Inferior parietal cortex (tissue), 1 donor: ENCODE data around the gene SLC9A3.

ENCODE experiments used
- DNase-seq: peaks from one replicate; pipeline ENCODE4 v3.0.0-alpha.2; 2016; ENCODE audit errors: extremely low spot score

The SLC9A3 gene

DNA sequence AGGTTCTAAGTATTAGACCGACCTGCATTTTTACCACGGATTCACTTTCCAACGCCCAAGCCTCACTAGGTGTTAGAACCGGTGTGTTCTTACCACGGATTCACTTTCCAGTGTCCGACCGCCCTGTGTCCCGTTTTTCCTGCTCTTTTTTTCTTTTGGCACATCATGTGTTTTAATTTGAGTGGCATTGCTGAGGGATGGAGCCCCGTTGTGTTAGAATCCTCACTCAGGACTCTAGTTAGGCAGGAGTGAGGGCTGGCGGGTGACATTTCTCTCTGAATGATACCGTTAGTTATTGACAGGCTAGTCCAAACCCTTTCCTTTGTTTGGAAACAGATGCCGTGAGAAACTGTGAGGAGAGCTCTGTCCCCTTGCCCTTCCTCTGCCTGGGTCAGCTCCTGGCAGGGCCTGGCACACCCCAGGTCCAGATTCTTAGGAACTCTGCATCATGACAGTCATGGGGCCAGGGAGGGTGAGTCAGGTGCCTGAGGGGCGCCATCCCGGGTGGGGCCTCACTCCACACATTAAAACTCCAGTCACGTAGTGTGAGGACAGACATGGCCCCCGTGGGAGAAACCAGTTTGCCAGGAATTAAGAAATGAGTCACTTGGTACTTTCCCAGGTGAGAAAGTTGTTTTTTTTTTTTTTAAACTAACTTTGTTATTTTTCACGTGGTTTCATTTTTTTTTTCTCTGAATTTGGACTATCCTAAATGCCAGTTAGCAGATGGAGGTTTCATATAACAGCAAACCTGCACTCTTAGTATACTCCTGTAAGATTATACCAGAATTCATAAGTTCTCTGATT, 65.5 kb downstream of the SLC9A3 start:
- no peak for DNase-seq

DNA sequence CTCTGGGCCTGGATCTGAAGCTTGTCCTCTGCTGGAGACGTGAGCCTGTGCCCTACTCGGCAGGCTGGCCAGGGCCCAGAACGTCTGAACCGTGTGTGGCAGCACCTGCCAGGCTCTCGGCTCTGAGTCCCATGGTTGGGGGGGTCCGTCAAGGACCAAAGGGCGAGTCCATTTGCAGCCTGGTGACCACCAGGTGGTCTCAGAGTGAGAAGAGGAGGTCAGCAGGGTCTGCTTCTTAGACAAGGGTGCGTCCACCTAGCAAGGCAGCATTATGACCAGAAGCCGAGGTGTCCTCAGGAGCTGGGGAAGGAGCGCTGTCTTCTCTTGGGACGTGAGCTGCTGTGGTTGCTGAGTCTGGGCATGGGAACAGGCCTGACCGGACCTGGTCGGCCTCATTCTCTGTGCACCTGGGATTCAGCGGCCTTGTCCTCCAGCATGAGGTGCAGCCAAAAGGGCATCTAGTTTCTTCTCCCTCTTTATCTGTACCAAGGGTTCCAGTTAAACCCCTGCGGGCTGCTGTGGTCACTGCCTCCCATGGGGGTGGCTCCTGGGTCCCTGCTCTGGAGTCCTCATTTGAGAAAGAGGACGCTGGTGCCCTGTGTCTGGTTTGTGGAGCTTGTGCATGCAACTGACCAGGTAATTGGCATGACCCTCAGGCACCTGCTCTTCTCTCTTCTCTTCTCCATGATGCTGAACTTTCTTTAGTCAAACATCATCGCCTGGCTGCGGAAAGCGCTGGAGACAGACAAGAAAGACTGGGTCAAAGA, 66.9 kb downstream of the SLC9A3 start:
- no peak for DNase-seq

DNA sequence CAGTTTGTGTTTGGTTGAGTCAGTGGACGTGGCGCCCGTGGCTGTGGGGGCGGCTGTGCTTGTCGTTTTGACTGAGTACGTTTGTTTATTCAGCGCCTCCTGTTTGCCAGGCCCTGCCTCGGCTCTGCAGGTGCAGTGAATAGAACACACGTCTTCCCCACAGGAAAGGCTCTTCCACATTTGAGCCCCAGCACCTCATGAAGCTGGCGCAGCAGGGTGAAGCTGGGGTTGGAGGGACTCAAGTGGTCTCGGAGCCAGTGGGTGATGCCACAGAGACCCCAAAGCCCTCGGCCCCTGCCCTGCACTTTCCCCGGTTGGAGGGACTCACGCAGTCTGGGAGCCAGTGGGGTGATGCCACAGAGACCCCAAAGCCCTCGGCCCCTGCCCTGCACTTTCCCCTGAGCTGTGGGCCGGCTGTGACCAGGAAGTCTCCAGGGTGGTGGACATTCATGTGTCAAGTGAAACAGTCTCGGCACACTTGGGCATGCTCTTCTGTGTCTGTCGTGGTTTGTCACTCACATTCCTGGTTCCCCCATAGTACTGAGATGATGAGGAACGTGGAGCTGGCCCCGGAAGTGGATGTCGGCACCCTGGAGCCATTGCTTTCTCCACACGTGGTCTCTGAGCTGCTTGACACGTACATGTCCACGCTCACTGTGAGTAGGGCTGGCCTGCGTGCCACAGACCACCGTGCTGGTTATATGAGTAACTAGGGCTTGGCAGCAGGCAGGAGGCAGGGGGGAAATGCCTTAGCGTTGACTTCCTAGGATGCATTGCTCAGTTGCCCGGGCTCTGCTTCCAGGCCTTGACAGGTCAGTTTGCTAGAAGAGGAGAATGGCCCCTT, 67.7 kb downstream of the SLC9A3 start:
- no peak for DNase-seq

DNA sequence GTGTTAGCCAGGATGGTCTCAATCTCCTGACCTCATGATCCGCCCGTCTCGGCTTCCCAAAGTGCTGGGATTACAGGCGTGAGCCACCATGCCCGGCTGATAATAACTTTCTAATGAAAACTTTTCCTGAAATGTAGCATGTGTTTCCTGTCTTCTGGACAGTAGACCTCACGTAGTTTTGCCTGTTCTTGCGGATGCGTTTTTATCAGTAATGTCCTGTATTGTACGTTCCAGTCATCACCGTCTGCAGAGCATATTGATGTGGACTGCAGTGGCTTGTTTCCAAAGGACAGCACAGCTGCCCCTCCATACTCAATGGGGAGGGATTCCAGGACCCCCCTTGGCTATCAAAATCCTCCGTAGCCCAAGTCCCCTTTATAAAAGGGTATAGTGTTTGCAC, 68.4 kb downstream of the SLC9A3 start:
- no peak for DNase-seq

DNA sequence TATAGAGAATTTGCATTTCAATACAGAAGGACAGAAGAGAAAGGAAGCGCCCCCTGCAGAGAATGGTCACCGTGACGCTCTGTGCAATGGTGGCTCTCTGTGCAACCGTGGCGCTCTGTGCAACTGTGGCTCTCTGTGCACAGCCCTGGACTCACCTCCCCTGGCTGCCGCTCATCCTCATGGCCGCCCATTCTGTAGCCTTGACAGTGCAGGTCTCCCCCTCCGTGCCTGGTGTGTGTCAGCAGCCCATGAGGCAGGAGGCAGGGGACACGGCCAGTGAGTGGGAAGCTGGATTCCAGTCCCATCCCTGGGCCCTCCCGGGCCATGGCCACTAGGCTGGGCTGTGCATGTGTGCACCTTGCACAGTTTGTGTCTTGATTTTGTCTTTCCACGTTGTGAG, 69.3 kb downstream of the SLC9A3 start:
- no peak for DNase-seq

DNA sequence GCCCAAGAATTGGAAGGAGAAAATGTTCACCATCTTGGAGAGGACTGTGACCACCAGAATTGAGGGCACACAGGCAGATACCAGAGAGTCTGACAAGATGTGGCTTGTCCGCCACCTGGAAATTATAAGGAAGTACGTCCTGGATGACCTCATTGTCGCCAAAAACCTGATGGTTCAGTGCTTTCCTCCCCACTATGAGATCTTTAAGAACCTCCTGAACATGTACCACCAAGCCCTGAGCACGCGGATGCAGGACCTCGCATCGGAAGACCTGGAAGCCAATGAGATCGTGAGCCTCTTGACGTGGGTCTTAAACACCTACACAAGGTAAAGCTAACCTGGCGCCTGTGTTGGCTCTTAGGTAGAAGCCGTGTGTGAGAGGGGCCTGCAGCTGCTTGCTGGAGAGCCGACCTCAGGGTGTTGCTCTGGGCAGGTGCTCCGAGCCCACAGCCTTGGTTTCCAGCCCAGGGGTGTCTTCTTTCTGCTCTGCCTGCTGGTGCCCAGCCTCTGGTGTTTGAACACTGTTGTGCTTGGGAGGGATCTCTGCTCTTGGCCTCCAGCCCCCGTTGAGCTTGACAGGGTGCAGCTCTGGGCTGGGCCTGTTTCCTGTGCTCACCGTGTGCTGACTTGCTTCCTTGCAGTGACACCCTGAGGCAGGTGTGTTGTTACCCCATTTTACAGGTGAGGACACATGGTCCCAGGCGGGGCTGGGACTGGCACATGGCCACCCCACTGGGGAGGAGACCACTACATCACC, 70.3 kb downstream of the SLC9A3 start:
- DNase-seq = no peak

DNA sequence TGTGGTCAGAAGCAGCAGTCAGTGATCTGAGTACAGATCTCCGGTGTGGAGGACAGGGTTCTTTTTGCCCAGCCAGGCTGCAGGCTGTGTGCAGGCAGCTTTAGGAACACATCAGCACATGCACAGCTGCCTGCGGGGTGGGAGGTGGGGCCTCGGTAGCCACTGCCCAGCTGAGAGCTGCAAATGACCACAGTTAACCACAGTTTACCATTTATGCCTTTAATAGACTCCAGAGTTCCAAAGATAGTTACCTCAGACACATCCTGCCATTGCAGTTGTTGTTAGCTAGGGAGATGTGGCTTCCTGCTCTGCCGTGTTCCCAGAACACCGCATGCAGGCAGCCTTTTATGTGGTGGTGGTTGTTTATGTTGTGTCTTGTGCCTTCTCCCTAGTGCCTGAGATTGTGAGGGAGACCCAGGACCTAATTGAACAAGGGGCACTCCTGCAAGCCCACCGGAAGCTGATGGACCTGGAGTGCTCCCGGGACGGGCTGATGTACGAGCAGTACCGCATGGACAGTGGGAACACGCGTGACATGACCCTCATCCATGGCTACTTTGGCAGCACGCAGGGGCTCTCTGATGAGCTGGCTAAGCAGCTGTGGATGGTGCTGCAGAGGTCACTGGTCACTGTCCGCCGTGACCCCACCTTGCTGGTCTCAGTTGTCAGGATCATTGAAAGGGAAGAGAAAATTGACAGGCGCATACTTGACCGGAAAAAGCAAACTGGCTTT, 71.1 kb downstream of the SLC9A3 start:
- DNase-seq = no peak

DNA sequence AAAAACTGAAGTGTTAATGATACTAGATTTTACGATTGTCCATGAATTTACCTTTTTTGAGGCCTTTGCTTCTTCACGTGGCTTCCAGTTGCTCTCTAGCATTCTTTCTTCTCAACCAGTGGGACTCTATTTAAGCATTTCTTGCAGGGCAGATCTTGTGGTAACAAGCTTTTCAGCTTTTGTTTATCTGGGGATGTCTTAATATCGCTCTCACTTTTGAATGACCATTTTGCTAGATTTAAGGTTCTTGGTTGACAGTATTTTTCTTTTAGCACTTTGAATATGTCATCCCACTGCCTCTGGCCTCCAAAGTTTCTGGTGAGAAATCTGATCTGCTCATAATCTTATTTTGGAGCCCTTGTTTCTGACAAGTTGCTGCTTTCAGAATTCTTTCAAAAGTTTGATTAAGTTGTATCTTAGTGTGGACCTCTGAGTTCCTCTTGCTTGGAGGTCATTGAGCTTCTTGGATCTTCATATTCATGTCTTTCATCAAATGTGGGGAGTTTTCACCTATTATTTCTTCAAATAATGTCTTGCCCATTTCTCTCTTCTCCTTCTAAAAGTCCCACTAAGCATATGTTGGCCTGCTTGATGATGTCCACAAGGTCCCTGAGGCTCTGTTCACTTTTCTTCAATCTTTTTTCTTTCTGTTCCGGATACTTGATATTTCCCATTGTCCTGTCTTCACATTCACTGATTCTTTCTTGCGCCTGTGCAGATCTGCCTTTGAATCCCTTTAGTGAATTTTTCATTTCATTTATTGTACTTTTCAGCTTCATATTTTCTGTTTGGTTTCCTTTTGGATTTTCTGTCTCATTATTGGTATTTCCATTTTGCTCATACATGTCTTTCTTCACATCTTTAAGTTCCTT, 72.4 kb downstream of the SLC9A3 start:
- no peak for DNase-seq

DNA sequence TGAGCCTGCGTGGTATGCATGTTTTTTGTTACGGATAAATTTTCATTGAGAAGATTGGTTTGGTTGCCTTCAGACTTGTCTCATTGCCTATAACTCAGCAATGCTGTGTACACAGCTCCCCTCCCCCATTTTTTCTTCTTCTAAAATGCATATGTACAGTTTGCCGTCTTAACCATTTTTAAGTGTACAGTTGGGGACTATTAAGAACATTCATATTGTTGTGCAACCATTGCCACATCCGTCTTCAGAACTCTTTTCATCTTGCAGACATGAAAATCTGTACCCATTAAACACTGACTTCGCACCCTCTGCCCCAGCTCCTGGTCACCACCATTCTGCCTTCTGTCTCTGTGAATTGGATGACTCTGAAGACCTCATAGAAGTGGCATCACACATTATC, 75.1 kb downstream of the SLC9A3 start:
- DNase-seq = no peak

DNA sequence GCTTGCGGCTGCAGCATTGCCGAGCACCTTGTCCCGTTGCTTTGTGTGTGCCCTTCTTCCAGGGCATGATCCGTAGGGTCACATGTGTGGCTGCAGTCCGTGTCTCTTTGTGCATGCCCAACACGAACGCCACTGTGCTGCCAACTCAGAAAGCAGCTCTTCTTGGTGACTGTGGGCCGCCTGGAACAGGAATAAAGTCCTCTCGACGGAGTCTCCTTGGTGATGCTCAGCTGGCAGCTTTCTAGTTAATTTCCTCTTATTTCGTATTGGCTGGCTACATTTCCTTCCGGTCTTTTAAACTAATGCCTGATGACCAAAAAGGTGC, 75.5 kb downstream of the SLC9A3 start:
- DNase-seq = no peak

DNA sequence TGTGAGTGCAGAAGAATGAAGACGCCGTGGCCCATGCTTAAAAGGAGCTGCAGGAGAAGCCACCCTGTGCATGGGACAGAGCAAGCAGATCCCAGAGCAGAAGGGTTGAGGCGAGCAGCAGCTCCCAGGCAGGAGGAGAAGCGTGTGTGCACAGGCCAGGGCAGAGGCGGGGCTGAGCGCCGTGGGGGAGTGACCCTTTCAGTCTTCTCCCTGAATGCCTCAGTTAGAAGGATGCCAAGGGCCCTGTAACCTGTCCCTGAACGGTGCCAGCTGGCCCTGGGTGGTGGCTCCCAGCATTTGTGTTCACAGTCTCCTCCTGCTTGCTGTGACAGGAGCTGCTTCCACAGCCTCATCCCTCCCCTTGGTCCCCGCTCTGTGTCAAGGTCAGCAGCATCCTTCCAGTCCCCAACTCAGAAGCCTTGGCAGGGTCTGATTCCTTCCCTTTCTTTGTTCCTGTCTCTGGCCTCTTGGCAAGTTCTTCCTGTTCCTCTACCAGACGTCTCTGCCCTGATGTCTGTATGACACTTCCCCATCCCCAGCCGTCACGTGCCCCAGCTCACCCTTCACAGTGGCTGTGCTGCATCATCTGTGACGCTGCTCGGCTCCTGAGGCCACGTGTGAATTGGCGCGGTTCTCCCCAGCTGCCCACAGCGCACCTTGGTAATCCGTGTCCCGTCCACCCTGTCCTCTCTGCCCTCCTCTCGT, 76.0 kb downstream of the SLC9A3 start:
- no peak for DNase-seq

DNA sequence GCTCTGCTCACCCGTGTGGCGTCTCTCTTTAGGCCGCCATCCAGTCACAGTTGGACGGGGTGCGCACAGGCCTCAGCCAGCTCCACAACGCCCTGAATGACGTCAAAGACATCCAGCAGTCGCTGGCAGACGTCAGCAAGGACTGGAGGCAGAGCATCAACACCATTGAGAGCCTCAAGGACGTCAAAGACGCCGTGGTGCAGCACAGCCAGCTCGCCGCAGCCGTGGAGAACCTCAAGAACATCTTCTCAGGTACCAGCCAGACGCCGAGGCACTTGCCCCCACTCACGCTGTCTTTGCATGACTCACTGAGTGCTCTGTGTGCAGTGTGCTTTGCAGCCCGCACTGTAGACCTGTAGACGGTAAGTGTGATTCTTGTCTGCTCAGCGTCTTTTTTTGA, 76.7 kb downstream of the SLC9A3 start:
- no peak for DNase-seq

DNA sequence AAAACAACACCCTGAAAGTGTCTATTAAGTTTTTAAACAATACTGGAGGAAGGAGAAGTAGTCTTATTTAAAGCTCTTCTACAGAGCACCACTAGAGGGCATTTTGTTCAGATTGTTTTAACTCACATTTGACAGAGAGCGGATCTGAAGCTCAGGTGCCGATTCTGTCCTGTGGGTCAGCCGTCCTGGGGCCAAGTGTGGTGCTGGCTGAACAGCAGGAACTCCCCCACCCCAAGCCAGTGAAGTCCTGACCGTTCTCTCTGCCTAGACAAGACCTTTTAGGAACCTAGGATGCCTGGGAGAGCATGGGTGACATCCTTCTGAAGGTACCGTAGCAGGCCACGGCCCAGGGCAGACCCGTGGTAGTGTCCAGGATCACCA, 77.4 kb downstream of the SLC9A3 start:
- DNase-seq = peak; percentile 53

DNA sequence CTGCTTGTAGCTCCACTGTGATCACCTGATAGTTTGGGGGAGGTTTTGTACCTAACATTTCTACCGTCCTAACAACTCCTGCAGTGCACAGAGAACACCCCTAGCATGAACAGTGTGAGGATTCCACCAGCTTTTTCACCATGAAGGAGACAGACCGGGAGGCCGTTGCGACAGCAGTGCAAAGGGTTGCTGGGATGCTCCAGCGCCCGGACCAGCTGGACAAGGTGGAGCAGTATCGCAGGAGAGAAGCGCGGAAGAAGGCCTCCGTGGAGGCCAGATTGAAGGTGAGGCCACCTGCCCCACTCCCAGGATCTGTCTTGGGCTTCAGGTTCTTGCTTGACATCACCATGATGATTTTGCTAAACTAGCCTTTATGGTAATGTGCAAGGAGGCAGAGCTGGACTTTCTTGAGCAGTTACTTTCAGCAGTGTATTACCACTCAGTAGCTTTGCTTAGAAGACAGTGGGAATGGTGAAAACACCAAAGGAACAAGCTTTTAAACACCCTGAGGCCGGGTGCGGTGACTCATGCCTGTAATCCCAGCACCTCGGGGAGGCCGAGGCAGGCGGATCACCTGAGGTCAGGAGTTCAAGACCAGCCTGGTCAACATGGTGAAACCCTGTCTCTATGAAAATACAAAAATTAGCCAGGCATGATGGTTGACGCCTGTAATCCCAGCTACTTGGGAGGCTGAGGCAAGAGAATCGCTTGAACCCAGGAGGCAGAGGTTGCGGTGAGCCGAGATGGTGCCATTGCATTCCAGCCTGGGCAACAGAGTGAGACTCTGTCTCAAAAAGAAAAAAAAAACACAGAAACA, 78.0 kb downstream of the SLC9A3 start:
- no peak for DNase-seq

DNA sequence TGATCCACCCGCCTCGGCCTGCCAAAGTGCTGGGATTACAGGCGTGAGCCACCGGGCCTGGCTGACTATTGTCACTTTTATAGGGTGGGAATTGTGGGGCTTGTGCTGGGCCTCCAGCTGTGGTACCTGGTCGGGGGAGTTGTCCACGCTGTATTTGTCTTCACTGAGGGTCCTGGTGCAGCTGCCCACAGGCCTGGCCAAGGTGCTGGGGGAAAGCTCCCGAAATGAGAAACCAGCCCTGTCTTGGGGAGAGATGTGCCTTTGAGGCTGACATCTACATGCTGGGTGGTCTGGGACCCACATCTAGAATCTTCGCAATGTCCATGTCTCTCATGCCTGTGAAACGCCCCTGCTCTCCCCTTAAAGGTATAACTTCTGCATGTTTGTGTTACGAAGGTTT, 78.7 kb downstream of the SLC9A3 start:
- no peak for DNase-seq

DNA sequence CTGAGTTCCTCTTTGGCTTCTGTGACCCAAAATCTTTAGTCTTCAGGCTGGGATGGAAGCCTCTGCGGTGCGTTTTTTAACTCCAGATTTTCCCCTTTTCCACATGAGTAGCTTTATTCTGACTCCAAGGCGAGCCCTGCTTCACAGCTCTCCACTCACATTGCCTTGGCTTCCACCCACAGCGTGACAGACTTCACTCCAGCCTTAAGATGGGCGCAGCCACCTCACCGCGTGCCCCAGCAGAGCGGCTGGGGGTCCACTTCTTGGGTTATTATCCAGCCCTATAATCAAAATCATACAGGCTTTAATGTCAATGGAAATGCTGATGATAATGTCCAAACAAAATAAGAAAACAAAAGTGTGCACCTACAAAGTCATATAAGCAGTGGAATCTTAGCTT, 80.0 kb downstream of the SLC9A3 start:
- no peak for DNase-seq

DNA sequence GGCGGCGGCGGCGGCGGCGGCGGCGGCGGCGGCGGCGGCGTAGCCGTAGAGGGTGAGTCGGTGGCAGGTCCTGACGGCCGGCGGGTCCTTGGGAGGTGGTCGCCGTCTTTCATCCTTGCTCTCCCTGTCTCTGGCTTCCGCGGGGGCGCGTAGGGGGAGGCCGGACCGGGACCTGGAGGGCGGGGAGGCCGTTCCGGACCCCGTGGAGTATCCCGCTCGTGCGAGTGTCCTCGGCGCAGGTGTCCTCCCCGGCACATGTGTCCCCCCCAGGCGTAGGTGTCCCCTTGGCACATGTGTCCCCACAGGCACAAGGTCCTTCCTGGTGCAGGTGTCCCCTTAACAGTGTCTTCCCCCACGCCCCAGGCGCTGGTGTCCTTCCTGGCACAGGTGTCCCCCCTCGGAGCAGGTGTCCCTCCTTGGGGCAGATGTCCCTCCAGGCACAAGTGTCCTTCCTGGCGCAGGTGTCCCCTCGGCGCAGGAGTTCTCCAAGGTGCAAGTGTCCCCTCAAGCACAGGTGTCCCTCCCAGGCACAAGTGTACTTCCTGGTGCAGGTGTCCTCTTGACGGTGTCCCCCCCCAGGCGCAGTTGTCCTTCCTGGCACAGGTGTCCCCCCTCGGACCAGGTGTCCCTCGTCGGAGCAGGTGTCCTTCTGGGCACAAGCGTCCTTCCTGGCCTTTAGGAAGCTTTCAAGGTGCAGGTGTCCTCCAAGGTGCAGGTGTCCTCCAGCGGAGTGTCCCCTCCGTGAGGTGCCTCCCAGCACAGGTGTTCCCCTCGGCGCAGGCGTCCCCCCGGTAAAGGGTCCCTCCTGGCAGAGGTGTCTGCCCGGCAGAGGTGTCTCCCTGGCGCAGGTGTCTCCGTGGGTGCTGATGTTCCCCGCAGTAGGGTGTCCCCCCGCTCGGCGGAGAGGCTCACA, 80.8 kb downstream of the SLC9A3 start:
- no peak for DNase-seq
